DOHH2 (cell line): ENCODE measurements around the gene NT5DC1.
"Not testable (repeated sequence)": the region's sequence is repeated elsewhere in the genome, so short reads cannot be mapped to it uniquely, and the experiment has no call there.

Source experiments
- CTCF ChIP-seq: fragments of 200-600 bp; sonication (generic); IDR thresholded peaks from one replicate; pipeline ENCODE4 v1.5.1; 2014; ENCODE audit warnings: antibody characterized with exemption, mild to moderate bottlenecking, low read depth, low read length; ENCODE audit not compliant: poor library complexity, severe bottlenecking
- EZH2phosphoT487 ChIP-seq: fragments of 200-600 bp; sonication (generic); IDR thresholded peaks from 2 replicates; pipeline ENCODE4 v1.6.1; 2017; ENCODE audit warnings: borderline replicate concordance, mild to moderate bottlenecking, antibody characterized with exemption, low read length, moderate library complexity, mixed read lengths

- not testable (repeated sequence) for TF ChIP-seq CTCF, EZH2phosphoT487
These were observed 184.3 kb downstream of the NT5DC1 start for GRCh38 chr6:116284984-116285383.
